HEK293T (cell line): ENCODE results near the gene AQP12B.

ENCODE experiments used
- CTCF ChIA-PET: fragments of 350-600 bp; formaldehyde crosslinking; extraction: SDS; loops from one replicate; lab custom pipeline; 2021; ENCODE audit warnings: antibody characterized with exemption, inconsistent platforms; lab: Yijun Ruan, JAX
- POLR2A ChIA-PET: fragments of 350-600 bp; formaldehyde crosslinking; extraction: SDS; loops from one replicate; lab custom pipeline; 2020; ENCODE audit warnings: antibody characterized with exemption, inconsistent platforms; lab: Yijun Ruan, JAX
- DNase-seq: peaks from one replicate; pipeline ENCODE4 v3.0.0; 2012; ENCODE audit warnings: mixed read lengths; ENCODE audit errors: extremely low spot score
- ARNT ChIP-seq: fragments of 450-650 bp; IDR thresholded peaks from 2 replicates; pipeline ENCODE4 v1.6.1; 2017; ENCODE audit warnings: mild to moderate bottlenecking
- BHLHE40 ChIP-seq: fragments of 450-650 bp; IDR thresholded peaks from 2 replicates; pipeline ENCODE4 v1.6.1; 2016; ENCODE audit warnings: mild to moderate bottlenecking, moderate library complexity, borderline replicate concordance
- CTBP1 ChIP-seq: fragments of 450-650 bp; IDR thresholded peaks from 2 replicates; pipeline ENCODE4 v1.6.1; 2016; ENCODE audit warnings: borderline replicate concordance
- ELF4 ChIP-seq: fragments of 450-650 bp; IDR thresholded peaks from 2 replicates; pipeline ENCODE4 v1.6.1; 2017; ENCODE audit warnings: antibody characterized with exemption
- FOXA1 ChIP-seq: fragments of 450-650 bp; IDR thresholded peaks from 2 replicates; pipeline ENCODE4 v1.6.1; 2016; ENCODE audit warnings: mild to moderate bottlenecking
- FOXK2 ChIP-seq: fragments of 450-650 bp; IDR thresholded peaks from 2 replicates; pipeline ENCODE4 v1.6.1; 2016; ENCODE audit warnings: mild to moderate bottlenecking
- FOXM1 ChIP-seq: fragments of 450-650 bp; IDR thresholded peaks from 2 replicates; pipeline ENCODE4 v1.6.1; 2017; ENCODE audit warnings: mild to moderate bottlenecking, borderline replicate concordance
- HDGF ChIP-seq: fragments of 450-650 bp; IDR thresholded peaks from 2 replicates; pipeline ENCODE4 v1.6.1; 2017; ENCODE audit warnings: antibody characterized with exemption, borderline replicate concordance
- L3MBTL2 ChIP-seq: fragments of 450-650 bp; conservative IDR thresholded peaks from 2 replicates; pipeline ENCODE4 v1.6.1; 2016; ENCODE audit warnings: mild to moderate bottlenecking
- LEF1 ChIP-seq: fragments of 450-650 bp; IDR thresholded peaks from 2 replicates; pipeline ENCODE4 v1.6.1; 2017; ENCODE audit warnings: mild to moderate bottlenecking, borderline replicate concordance
- NFRKB ChIP-seq: fragments of 450-650 bp; IDR thresholded peaks from 2 replicates; pipeline ENCODE4 v1.6.1; 2016; ENCODE audit warnings: mild to moderate bottlenecking, moderate library complexity
- PKNOX1 ChIP-seq: fragments of 450-650 bp; IDR thresholded peaks from 2 replicates; pipeline ENCODE4 v1.6.1; 2016
- SP1 ChIP-seq: fragments of 450-650 bp; IDR thresholded peaks from 2 replicates; pipeline ENCODE4 v1.6.1; 2017
- SUZ12 ChIP-seq: fragments of 450-650 bp; IDR thresholded peaks from 2 replicates; pipeline ENCODE4 v1.6.1; 2016; ENCODE audit warnings: mild to moderate bottlenecking
- TARDBP ChIP-seq: fragments of 450-650 bp; IDR thresholded peaks from 2 replicates; pipeline ENCODE4 v1.6.1; 2016
- ZNF384 ChIP-seq: fragments of 450-650 bp; IDR thresholded peaks from 2 replicates; pipeline ENCODE4 v1.6.1; 2016

The AQP12B gene

GRCh38 chr2:240635998-240636547 is 46.6 kb downstream of the AQP12B start:
- ChIA-PET POLR2A (no interaction called here), CTCF (interaction anchor here (0.7 kb wide), 1 partner anchor 1024 kb away, joined by 3 read pairs; no protein-coding TSS in a partner anchor)
- TF ChIP-seq ZNF384 = no peak
- TF ChIP-seq BHLHE40 = no peak
- no peak for TF ChIP-seq HDGF
- no peak for TF ChIP-seq NFRKB
- TF ChIP-seq ARNT = no peak
- no peak for TF ChIP-seq SUZ12
- TF ChIP-seq FOXK2 = no peak
- no peak for TF ChIP-seq CTBP1
- no peak for TF ChIP-seq FOXA1
- TF ChIP-seq TARDBP = no peak
- TF ChIP-seq L3MBTL2 = no peak
- no peak for TF ChIP-seq PKNOX1
- TF ChIP-seq SP1 = no peak
- no peak for TF ChIP-seq ELF4
- TF ChIP-seq FOXM1 = no peak
- no peak for TF ChIP-seq LEF1
- DNase-seq = no peak

GRCh38 chr2:240635121-240635997 is 47.3 kb downstream of the AQP12B start:
- TF ChIP-seq TARDBP (no peak), PKNOX1 (no peak), FOXA1 (no peak), BHLHE40 (no peak), L3MBTL2 (no peak), HDGF (no peak), SUZ12 (no peak), ZNF384 (no peak)
- no peak for DNase-seq
- ChIA-PET POLR2A (no interaction called here), CTCF (interaction anchor here (0.7 kb wide), 1 partner anchor 1024 kb away, joined by 3 read pairs; no protein-coding TSS in a partner anchor)

- TF ChIP-seq TARDBP (no peak), SP1 (no peak), FOXM1 (no peak), FOXK2 (no peak), PKNOX1 (no peak), NFRKB (no peak), ELF4 (no peak)
- POLR2A ChIA-PET = no interaction called here
- CTCF ChIA-PET = no interaction called here
- DNase-seq = no peak
Measured at GRCh38 chr2:240632306-240632721, 50.4 kb downstream of the AQP12B start.

GRCh38 chr2:240631548-240632305 is 51.0 kb downstream of the AQP12B start:
- ChIA-PET POLR2A (no interaction called here), CTCF (no interaction called here)
- no peak for TF ChIP-seq ZNF384
- TF ChIP-seq TARDBP = no peak
- TF ChIP-seq FOXA1 = no peak
- TF ChIP-seq FOXK2 = no peak
- TF ChIP-seq HDGF = no peak
- no peak for TF ChIP-seq SUZ12
- no peak for TF ChIP-seq ARNT
- no peak for TF ChIP-seq NFRKB
- no peak for TF ChIP-seq SP1
- no peak for TF ChIP-seq ELF4
- TF ChIP-seq FOXM1 = no peak
- no peak for DNase-seq

- no peak for DNase-seq
- no peak for TF ChIP-seq BHLHE40
- no peak for TF ChIP-seq ZNF384
- no peak for TF ChIP-seq FOXK2
- TF ChIP-seq L3MBTL2 = no peak
- no peak for TF ChIP-seq FOXM1
- POLR2A ChIA-PET = no interaction called here
- CTCF ChIA-PET = no interaction called here
Measured at GRCh38 chr2:240630771-240631547, 51.7 kb downstream of the AQP12B start.
